MCF 10A (cell line): Measurements from ENCODE around the gene MICALL2. TPM values are rescaled to one million over a fixed set of nuclear protein-coding genes. Genes with fewer than 3 reads are reported as not detected.

ENCODE experiments used
- Bru-seq: library from RNA; stranded (reverse); fragments of 400-500 nt; gene quantifications from one replicate; lab custom pipeline; 2021; lab: Mats Ljungman, UMichigan
- BruChase-seq, 2 experiments: library from RNA; stranded (reverse); fragments of 400-500 nt; gene quantifications; one replicate each; lab custom pipeline; 2021; lab: Mats Ljungman, UMichigan
- BruUV-seq: library from RNA; stranded (reverse); fragments of 400-500 nt; replicated peaks from 2 replicates; lab custom pipeline; 2021; lab: Mats Ljungman, UMichigan
- CTCF ChIA-PET: fragments of 300-600 bp; sonication (Branson Sonifier 250); formaldehyde crosslinking; extraction: SDS; loops from one replicate; lab custom pipeline; 2021; ENCODE audit warnings: antibody characterized with exemption, inconsistent platforms; lab: Yijun Ruan, JAX
- POLR2A ChIA-PET: fragments of 300-600, 350-650 bp; sonication (Branson Sonifier 250); formaldehyde crosslinking; extraction: SDS; loops from one replicate; lab custom pipeline; 2020; ENCODE audit warnings: antibody characterized with exemption, inconsistent platforms; lab: Yijun Ruan, JAX
- DNase-seq: peaks from one replicate; pipeline ENCODE4 v3.0.0-alpha.2; 2018; ENCODE audit not compliant: unreplicated experiment
- H3K27ac Mint-ChIP-seq: one replicate; pipeline ENCODE4 v1.8.0; 2022; ENCODE audit warnings: mild to moderate bottlenecking, low read depth, mixed read lengths; ENCODE audit not compliant: unreplicated experiment
- H3K27me3 Mint-ChIP-seq: one replicate; pipeline ENCODE4 v1.8.0; 2022; ENCODE audit warnings: mixed read lengths; ENCODE audit not compliant: insufficient read depth, unreplicated experiment
- H3K36me3 Mint-ChIP-seq: one replicate; pipeline ENCODE4 v1.8.0; 2022; ENCODE audit warnings: mild to moderate bottlenecking, moderate library complexity, mixed read lengths; ENCODE audit not compliant: insufficient read depth, unreplicated experiment
- H3K4me1 Mint-ChIP-seq: one replicate; pipeline ENCODE4 v1.8.0; 2022; ENCODE audit warnings: mixed read lengths; ENCODE audit not compliant: insufficient read depth, unreplicated experiment
- H3K4me3 Mint-ChIP-seq: one replicate; pipeline ENCODE4 v1.8.0; 2022; ENCODE audit warnings: mild to moderate bottlenecking, moderate library complexity, mixed read lengths; ENCODE audit not compliant: unreplicated experiment
- H3K9me3 Mint-ChIP-seq: one replicate; pipeline ENCODE4 v1.8.0; 2022; ENCODE audit warnings: mixed read lengths; ENCODE audit not compliant: unreplicated experiment
- intact Hi-C: fragments of 100-400 bp; cut with micrococcal nuclease; formaldehyde crosslinking; loops from 2 replicates; pipeline ENCODE4 v1.14.1; 2022
- long read RNA-seq: library from polyadenylated mRNA; stranded (forward); transcript quantifications from one replicate; pipeline ENCODE4 v2.0.0, GENCODE V29; 2022
- total RNA-seq: library from RNA; stranded (reverse); gene quantifications from 2 replicates; pipeline ENCODE4 v1.2.3, GENCODE V29; 2022
- TF ChIP-seq, protein P1 (sequence below): fragments of 200-600 bp; IDR thresholded peaks from one replicate; pipeline ENCODE4 v1.8.0; 2022; ENCODE audit warnings: antibody characterized with exemption, mild to moderate bottlenecking; ENCODE audit not compliant: unreplicated experiment

Gene MICALL2
- 12.3 and 15.8 TPM in 2 replicates for total RNA-seq
- percentile 37 among the genes with signal in this experiment for Bru-seq, nascent RNA
- percentile 70 among the genes with signal in this experiment for BruChase-seq, experiment 1, labeled RNA remaining after a 6-hour chase
- BruChase-seq, experiment 2, labeled RNA remaining after a 2-hour chase, result percentile 48 among the genes with signal in this experiment
- long read RNA-seq, transcript MICALL2-201 (17 exons, 3,121 nt), result major isoform, 5 of 21 reads
- long read RNA-seq, partial matches to known transcripts, result 7 of 21 reads
- long read RNA-seq, other reads (novel, unspliced or antisense), result 8 of 21 reads

DNA sequence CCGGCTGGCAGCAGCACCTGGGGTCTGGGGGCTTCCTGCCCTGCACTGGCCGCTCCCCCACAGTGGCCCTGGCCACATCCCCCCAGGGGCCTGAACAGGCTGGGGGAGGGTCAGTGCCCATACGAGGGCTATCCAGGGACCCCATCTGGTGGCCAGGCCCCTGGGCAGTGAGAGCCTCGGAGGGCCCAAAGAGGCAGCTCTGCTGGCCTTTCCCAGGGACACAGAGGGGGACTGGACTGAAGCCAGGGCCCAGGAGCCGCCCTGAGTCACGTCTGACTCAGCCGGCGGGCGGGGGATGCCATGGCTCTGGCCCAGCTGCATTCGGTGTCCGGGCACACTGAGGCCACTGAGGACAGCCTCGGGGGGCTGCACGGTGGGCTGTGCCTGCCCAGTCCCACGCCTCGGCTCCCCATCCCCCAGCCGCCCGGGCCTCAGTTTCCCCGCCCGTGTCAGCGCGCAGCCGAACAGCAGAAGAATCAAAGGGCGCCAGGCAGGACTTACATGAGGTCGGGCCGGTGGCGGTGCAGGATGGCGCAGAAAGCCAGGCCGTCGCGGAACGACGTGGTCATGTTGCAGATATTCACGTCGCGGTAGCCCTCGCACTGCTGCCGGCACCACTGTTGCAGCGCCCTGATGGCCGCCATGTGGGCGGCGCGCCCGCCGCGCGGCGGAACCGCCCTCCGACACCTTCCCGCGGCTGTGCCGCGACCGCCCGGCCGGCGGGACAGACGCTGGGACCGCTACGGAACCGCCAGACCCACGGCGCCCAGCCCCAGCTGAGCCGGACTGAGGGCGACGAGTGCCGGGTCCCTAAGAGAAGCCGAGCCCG, at the start of gene MICALL2:
Gene MICALL2, minus strand, starts transcription at position 788 of the 829 bp plus-strand sequence. Its CDS starts 144 bp downstream, at position 644.
- ChIA-PET CTCF (interaction anchor here (0.5 to 1.2 kb wide), 4 partner anchors 28 to 371 kb away, joined by 3 to 4 read pairs (median 4); partner anchors contain the start of gene GPER1), POLR2A (interaction anchor here (0.6 to 2.6 kb wide), 5 partner anchors 18 to 301 kb away, joined by 3 to 9 read pairs (median 3); partner anchors contain the start of gene TMEM184A)
- TSS peak; percentile 43 for BruUV-seq
- peak within 1 kb of the TSS; percentile 78 for H3K4me3 Mint-ChIP-seq
- H3K36me3 Mint-ChIP-seq, result peaks cover 4% of the 10 kb centered on the region
- intact Hi-C loops, result no loop called here
- H3K27me3 Mint-ChIP-seq, result no peaks in the 10 kb centered on the region
- TF ChIP-seq, protein P1, sequence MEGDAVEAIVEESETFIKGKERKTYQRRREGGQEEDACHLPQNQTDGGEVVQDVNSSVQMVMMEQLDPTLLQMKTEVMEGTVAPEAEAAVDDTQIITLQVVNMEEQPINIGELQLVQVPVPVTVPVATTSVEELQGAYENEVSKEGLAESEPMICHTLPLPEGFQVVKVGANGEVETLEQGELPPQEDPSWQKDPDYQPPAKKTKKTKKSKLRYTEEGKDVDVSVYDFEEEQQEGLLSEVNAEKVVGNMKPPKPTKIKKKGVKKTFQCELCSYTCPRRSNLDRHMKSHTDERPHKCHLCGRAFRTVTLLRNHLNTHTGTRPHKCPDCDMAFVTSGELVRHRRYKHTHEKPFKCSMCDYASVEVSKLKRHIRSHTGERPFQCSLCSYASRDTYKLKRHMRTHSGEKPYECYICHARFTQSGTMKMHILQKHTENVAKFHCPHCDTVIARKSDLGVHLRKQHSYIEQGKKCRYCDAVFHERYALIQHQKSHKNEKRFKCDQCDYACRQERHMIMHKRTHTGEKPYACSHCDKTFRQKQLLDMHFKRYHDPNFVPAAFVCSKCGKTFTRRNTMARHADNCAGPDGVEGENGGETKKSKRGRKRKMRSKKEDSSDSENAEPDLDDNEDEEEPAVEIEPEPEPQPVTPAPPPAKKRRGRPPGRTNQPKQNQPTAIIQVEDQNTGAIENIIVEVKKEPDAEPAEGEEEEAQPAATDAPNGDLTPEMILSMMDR, result no peak
- H3K9me3 Mint-ChIP-seq, result no peaks in the 10 kb centered on the region
- H3K4me1 Mint-ChIP-seq, result peaks cover 42% of the 10 kb centered on the region
- peak; percentile 93 for DNase-seq
- peak within 1 kb of the TSS; percentile 73 for H3K27ac Mint-ChIP-seq

DNA sequence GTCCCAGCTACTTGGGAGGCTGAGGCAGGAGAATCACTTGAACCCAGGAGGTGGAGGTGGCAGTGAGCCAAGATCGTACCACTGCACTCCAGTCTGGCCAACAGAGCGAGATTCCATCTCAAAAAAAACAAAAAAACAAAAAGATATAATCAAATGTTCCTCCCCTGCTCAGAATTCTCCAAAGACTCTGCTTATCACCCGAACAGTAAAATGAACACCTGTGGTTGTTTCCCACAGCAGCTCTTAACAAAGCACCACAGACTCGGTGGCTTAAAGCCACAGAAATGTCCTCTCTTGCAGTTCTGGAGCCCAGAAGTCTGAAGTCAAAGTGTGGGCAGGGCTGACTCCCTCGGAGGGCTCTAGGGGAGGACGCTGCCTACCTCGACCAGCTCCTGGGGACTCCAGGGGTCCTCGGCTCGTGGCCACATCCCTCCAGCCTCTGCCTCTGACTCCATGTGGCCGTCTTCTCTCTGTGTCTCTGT, 49.0 kb upstream of the MICALL2 start:
- no TSS peak for BruUV-seq
- Mint-ChIP-seq H3K27ac (no peak overlapping the region), H3K4me1 (peaks cover 8% of the 10 kb centered on the region), H3K4me3 (peak overlapping the region; percentile 14), H3K27me3 (no peaks in the 10 kb centered on the region), H3K36me3 (peaks cover 9% of the 10 kb centered on the region), H3K9me3 (no peaks in the 10 kb centered on the region)
- ChIA-PET CTCF (interaction anchor here (0.6 kb wide), 1 partner anchor 598 kb away, joined by 3 read pairs; no protein-coding TSS in a partner anchor), POLR2A (interaction anchor here (0.6 kb wide), 1 partner anchor 19 kb away, joined by 3 read pairs; no protein-coding TSS in a partner anchor)
- TF ChIP-seq, protein P1, result no peak
- DNase-seq, result no peak
- intact Hi-C loops, result no loop called here

DNA sequence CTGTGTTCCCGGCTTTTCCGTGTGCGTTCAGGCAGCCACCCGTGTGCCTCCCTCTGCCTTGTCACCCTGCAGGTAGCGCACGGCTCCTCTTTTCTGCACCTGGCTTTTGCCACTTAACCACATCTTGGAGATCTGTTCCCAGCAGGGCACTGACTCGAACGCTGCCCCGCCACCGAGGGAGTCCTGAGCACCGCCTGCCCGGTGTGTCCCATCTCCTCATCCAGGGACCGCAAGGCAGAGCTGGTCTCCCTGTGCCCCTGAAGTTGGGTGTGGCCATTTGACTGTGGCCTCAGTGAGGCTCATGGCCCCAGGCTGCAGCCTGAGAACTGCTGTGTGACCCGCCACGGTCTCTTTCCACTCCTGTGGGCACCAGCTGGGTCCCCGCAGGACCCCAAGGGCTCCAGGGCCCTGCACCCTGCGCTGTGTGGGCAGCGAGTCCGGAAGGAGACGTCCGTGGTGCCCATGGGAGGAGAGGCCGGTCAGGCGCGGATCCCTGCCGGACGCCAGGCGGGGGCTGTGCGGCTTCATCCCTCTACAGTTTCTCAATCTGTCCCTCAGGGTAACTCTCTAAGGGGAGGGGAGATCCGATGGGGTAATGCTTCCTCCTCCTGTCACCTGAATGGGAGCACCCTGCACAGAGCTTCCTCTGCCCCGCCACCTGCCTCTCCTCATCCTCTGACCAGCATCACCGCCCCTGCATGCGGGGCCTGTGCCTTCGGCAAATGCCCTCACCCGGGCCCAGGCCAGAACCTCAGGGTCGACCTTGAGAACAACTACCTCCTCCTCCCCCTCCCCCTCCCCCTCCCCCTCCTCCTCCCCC, 46.7 kb upstream of the MICALL2 start:
- Mint-ChIP-seq H3K27me3 (no peaks in the 10 kb centered on the region), H3K4me1 (peaks cover 14% of the 10 kb centered on the region), H3K36me3 (peaks cover 22% of the 10 kb centered on the region), H3K27ac (peak overlapping the region; percentile 80), H3K9me3 (no peaks in the 10 kb centered on the region), H3K4me3 (peak overlapping the region; percentile 63)
- ChIA-PET POLR2A (interaction anchor here (0.5 to 3.6 kb wide), 6 partner anchors 14 to 745 kb away, joined by 3 to 28 read pairs (median 4); partner anchors contain the start of gene TMEM184A), CTCF (interaction anchor here (1.0 to 1.3 kb wide), 7 partner anchors 8 to 64 kb away, joined by 3 to 8 read pairs (median 3); partner anchors contain the start of gene PSMG3)
- TF ChIP-seq, protein P1, result no peak
- intact Hi-C loops, result no loop called here
- BruUV-seq, result no TSS peak
- no peak for DNase-seq
